Activated T-helper 2 cell treated with anti-CD3 and anti-CD28 coated beads, Interferon-gamma antibody, Interleukin-2, Interleukin-4, amounts not matched to agents 10 μg/mL and 5 μg/mL and 100 μg/mL, durations not matched to agents 14 hours and 24 hours and 36 hours (primary cell): Measurements from ENCODE around the gene ABCC4. TPM values are rescaled to one million over a fixed set of nuclear protein-coding genes. Genes with fewer than 3 reads are reported as not detected.

Source experiments
- DNase-seq: peaks from one replicate; pipeline ENCODE4 v3.0.0; 2021; ENCODE audit warnings: low spot score
- H3K27ac Mint-ChIP-seq: one replicate; pipeline ENCODE4 v1.8.0; 2021; ENCODE audit warnings: mixed read lengths
- H3K27me3 Mint-ChIP-seq: one replicate; pipeline ENCODE4 v1.8.0; 2021; ENCODE audit warnings: low read depth, mixed read lengths
- H3K36me3 Mint-ChIP-seq: one replicate; pipeline ENCODE4 v1.8.0; 2021; ENCODE audit warnings: low read depth, mixed read lengths
- H3K4me1 Mint-ChIP-seq: one replicate; pipeline ENCODE4 v1.8.0; 2021; ENCODE audit warnings: low read depth, mixed read lengths
- H3K4me3 Mint-ChIP-seq: one replicate; pipeline ENCODE4 v1.8.0; 2021; ENCODE audit warnings: low read depth, mild to moderate bottlenecking, moderate library complexity, mixed read lengths
- H3K9me3 Mint-ChIP-seq: one replicate; pipeline ENCODE4 v1.8.0; 2021; ENCODE audit warnings: mixed read lengths
- intact Hi-C: fragments of 100-400 bp; cut with micrococcal nuclease; formaldehyde crosslinking; loops from one replicate; pipeline ENCODE4 v1.15.1; 2023
- total RNA-seq: library from RNA; stranded (reverse); gene quantifications from 2 replicates; pipeline ENCODE4 v1.2.3, GENCODE V29; 2022

ABCC4 gene
- total RNA-seq, 1 donor from 2014 or later, result 19.6 TPM

DNA sequence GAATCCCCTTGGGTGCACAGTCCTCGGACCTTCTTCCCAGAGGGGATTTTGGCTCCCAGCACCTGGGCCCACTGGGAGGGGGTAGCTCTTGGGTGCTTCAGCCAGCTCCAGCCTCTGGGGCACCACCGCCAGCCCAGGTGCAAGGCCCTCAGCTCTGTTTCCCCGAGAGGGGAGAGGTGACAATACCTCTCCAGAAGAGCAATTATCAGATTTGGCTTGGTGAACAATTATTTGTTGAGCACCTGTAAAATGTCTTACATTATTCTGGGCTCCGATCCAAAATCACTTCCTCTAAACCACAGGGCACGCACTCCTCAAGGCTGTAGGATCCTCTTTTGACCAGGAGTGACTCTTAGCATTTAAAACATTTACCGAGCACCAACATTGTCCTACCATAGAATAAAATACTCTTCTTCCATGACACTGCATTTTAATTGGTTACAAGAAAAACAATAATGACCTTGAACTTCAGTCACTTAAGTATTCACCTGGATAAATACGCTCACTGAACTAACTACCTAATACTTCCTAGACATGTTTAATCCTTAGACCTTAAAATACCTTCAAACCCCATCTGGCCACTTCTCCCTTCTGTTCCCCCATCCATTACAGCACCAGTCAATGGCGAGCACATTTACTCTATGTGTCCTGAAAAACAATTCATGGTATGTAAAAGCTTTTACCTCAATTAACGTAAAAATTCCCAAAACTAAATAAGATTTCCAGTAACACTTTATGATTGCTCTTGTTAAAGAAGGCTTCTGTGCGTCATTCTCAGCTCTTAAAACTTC lies 54.8 kb downstream of the ABCC4 start:
- Mint-ChIP-seq H3K27ac (no peak overlapping the region), H3K9me3 (no peaks in the 10 kb centered on the region), H3K36me3 (peaks cover 14% of the 10 kb centered on the region), H3K4me1 (peaks cover 3% of the 10 kb centered on the region), H3K27me3 (no peaks in the 10 kb centered on the region), H3K4me3 (no peak overlapping the region)
- intact Hi-C loops, result no loop called here
- DNase-seq, result no peak

DNA sequence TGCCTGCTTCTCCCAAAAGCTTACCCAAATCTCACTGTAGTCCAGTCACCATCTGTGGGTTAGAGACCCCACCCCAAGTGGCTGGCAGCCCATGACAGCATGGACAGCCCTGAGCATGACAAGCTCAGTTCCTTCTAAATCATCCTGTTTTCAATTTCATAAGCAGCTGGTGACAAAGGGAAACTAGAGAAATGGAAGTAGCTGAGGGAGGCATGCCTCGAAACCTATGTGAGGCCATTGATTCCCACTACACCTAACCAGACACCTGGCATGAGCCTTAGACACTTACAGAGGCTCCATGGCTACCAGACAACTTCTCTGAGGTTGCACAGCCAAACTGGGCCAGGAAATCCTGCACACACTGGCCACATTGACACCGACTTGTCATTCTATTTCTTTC lies 56.2 kb downstream of the ABCC4 start:
- H3K9me3 Mint-ChIP-seq, result no peaks in the 10 kb centered on the region

DNA sequence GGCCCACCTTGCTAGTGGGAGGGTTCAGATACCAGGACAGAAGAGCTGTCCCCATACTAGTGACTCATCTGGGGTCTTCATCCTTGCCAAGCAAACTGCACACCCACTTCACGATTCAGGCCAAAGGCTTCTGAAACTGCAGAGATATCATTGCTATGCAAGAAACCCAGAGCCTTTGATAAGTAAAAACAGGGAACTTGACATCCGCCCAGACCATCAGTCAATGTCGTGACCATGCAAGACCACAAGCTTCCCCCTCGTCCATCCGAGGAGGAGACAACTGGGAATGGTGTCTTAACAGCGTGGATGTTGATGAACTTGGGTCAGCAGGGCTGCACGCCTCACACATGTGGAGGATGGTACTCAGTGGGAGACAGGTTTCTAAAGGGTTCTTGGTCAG lies 58.0 kb downstream of the ABCC4 start:
- no peak for DNase-seq
- H3K27me3 Mint-ChIP-seq, result no peaks in the 10 kb centered on the region
- H3K27ac Mint-ChIP-seq, result no peak overlapping the region
- H3K4me3 Mint-ChIP-seq, result no peak overlapping the region
- intact Hi-C loops, result no loop called here
- H3K9me3 Mint-ChIP-seq, result no peaks in the 10 kb centered on the region
- H3K4me1 Mint-ChIP-seq, result no peaks in the 10 kb centered on the region
- peaks cover 14% of the 10 kb centered on the region for H3K36me3 Mint-ChIP-seq

More for the DNA sequence above, 56.2 kb downstream of the ABCC4 start:
- Mint-ChIP-seq H3K4me3 (no peak overlapping the region), H3K27me3 (no peaks in the 10 kb centered on the region), H3K36me3 (peaks cover 14% of the 10 kb centered on the region), H3K4me1 (no peaks in the 10 kb centered on the region), H3K27ac (no peak overlapping the region)
- no peak for DNase-seq
- intact Hi-C loops, result no loop called here

DNA sequence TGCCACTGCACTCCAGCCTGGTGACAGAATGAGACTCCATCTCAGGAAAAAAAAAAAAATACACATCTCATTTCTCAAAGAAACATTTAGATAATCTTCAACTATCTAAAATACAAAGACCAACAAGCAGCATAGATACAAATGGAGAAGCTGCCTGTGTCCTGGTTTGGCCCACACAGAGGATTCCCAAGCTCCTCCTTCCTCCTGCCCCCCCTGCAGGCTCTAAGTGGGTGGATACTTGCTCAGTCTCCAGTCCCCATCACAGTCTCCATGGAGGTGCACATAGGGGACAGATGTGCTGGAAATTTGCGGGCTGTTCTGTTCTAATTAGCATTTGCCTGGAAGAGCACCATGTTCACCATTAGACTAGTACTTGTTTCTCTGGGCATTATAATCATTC lies 59.9 kb downstream of the ABCC4 start:
- H3K4me1 Mint-ChIP-seq, result no peaks in the 10 kb centered on the region
- H3K27ac Mint-ChIP-seq, result no peak overlapping the region
- intact Hi-C loops, result no loop called here
- peaks cover 8% of the 10 kb centered on the region for H3K36me3 Mint-ChIP-seq
- DNase-seq, result no peak
- no peak overlapping the region for H3K4me3 Mint-ChIP-seq
- H3K9me3 Mint-ChIP-seq, result no peaks in the 10 kb centered on the region
- no peaks in the 10 kb centered on the region for H3K27me3 Mint-ChIP-seq

DNA sequence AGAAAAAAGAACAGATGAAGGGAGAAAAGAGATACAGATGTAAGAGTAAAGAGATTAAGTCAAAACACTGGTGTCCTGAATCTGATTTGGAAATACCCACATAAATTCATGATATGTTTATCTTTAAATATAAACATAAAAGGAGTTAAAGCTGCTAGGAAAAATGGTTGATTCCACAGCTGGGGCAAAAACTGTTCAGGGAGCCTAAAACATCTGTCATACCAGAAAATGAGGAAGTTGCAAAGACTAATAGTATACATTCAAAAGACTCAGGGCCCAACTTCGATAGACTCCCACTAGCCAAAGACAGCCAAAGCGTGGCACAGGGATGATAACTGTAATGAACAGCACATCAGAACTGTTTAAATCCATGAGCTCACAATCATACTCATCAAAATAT lies 62.0 kb downstream of the ABCC4 start:
- H3K4me1 Mint-ChIP-seq, result peaks cover 2% of the 10 kb centered on the region
- intact Hi-C loops, result no loop called here
- no peak overlapping the region for H3K4me3 Mint-ChIP-seq
- no peaks in the 10 kb centered on the region for H3K9me3 Mint-ChIP-seq
- H3K27ac Mint-ChIP-seq, result no peak overlapping the region
- no peak for DNase-seq
- H3K27me3 Mint-ChIP-seq, result no peaks in the 10 kb centered on the region
- H3K36me3 Mint-ChIP-seq, result no peaks in the 10 kb centered on the region

DNA sequence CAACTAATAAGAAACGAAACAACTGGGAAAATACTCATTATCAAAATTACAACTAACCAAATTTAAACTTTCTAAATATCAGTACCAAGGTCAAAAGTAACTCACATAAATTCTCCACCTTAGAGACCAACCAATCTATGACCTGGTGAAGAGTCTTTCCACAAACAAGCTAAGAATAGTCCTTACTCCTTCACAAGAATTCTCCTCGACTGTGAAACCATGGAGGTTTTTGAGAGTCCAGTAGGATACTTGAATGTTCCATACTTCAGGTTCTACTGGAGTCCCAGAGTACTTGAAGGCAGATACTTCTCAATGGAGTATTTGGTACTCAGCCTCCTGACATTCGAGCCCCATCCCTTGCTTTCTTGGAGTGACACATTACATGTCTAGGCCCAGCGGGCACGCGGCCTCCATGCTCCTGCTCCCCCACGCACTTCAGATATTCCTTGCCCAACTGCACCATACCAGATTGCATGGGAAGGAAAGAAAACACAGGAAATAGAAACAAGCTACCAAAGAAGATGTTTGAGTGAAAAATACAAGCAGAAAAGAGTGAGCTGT lies 63.9 kb downstream of the ABCC4 start:
- no peak overlapping the region for H3K27ac Mint-ChIP-seq
- no peaks in the 10 kb centered on the region for H3K9me3 Mint-ChIP-seq
- intact Hi-C loops, result no loop called here
- no peaks in the 10 kb centered on the region for H3K27me3 Mint-ChIP-seq
- no peaks in the 10 kb centered on the region for H3K36me3 Mint-ChIP-seq
- DNase-seq, result no peak
- H3K4me3 Mint-ChIP-seq, result no peak overlapping the region
- peaks cover 2% of the 10 kb centered on the region for H3K4me1 Mint-ChIP-seq

DNA sequence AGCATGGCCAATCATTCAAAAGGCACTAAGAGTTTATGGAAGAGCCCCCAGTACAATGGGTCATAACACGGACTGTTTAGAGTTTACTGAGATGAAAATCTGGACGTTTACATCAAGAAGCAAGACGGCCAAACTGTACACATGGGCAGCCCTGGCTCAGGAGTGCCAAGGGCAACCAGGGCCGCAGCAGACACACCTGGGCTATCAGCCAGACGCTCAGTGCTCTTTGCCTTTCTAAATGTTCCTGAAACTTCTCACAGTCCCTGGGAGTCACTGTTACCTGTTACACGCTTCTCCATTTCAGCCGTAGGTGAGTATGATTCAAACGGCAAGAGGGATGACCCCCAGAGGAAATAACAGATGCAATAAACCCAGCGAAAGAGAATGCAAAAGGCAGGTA lies 64.5 kb downstream of the ABCC4 start:
- Mint-ChIP-seq H3K4me1 (peaks cover 2% of the 10 kb centered on the region), H3K27me3 (no peaks in the 10 kb centered on the region), H3K36me3 (no peaks in the 10 kb centered on the region), H3K9me3 (no peaks in the 10 kb centered on the region), H3K27ac (no peak overlapping the region), H3K4me3 (no peak overlapping the region)
- DNase-seq, result no peak
- intact Hi-C loops, result no loop called here

DNA sequence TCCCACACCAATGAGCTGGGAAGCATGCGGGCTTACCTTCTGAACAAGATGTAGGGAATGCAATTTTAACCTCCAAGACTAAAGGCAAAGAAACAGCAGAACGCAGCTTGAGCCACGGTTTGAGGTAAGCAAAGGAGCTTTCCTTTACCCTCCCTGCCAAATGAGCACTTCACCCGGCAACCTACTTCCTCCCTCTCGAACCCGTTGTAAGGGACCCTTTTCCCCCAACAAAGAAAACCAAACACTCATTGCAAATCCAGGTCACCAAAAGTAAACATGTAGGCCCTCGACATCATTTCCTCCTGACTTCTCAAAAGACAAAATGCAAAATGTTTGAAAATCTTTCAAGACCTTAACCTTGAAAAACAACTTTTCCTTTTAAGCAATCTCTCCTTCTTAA lies 65.3 kb downstream of the ABCC4 start:
- Mint-ChIP-seq H3K4me3 (no peak overlapping the region), H3K36me3 (no peaks in the 10 kb centered on the region), H3K27me3 (no peaks in the 10 kb centered on the region), H3K4me1 (peaks cover 2% of the 10 kb centered on the region), H3K27ac (no peak overlapping the region), H3K9me3 (no peaks in the 10 kb centered on the region)
- intact Hi-C loops, result no loop called here
- DNase-seq, result no peak

DNA sequence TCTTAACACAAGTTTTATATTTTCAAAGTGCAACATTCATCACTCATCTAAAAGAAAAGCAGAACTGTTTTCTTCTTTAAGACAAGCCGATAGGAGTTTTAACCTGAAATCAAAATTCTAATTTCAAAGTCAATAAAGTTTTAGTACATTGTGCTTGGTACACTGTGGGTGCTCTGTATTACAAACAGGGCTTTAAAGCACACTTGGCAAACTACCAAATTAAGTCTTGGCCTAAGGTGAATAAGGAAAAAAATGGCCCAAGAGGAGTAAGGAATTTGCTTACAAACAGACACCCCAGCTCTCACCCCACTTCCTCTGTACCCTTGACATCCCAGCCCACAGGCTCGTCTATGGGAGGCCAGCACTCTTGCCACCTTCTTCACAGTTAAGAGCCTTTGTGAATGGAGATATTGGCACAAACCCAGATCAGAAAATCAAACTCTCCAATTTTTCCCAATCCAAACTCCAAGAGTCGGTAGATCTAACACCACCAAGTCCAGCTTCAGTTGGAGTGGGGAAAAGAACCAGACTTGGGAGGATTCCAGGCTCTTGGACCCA lies 66.0 kb downstream of the ABCC4 start:
- intact Hi-C loops, result no loop called here
- Mint-ChIP-seq H3K36me3 (no peaks in the 10 kb centered on the region), H3K9me3 (no peaks in the 10 kb centered on the region), H3K4me1 (peaks cover 2% of the 10 kb centered on the region), H3K4me3 (no peak overlapping the region), H3K27me3 (no peaks in the 10 kb centered on the region), H3K27ac (no peak overlapping the region)
- no peak for DNase-seq

DNA sequence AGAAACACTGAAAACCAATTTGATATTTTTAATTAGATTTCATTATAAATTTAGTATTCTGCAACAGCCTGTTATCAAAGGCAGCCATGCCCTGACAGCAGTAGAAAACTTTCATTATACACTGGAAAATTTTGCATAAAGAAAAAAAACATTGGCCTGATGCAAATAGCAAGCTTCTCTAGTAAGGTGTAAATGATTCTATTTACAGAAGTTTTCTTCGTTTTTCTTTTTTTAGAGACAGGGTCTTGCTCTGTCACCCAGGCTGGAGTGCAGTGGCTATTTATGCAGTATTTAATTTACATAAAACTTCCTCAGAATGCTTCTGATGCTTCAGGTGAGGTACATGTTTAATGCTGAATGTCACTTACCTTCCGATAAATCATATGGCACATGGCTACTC lies 67.0 kb downstream of the ABCC4 start:
- no peaks in the 10 kb centered on the region for H3K36me3 Mint-ChIP-seq
- H3K27me3 Mint-ChIP-seq, result no peaks in the 10 kb centered on the region
- peaks cover 2% of the 10 kb centered on the region for H3K4me1 Mint-ChIP-seq
- no peaks in the 10 kb centered on the region for H3K9me3 Mint-ChIP-seq
- no peak overlapping the region for H3K27ac Mint-ChIP-seq
- H3K4me3 Mint-ChIP-seq, result no peak overlapping the region
- no peak for DNase-seq
- intact Hi-C loops, result no loop called here

DNA sequence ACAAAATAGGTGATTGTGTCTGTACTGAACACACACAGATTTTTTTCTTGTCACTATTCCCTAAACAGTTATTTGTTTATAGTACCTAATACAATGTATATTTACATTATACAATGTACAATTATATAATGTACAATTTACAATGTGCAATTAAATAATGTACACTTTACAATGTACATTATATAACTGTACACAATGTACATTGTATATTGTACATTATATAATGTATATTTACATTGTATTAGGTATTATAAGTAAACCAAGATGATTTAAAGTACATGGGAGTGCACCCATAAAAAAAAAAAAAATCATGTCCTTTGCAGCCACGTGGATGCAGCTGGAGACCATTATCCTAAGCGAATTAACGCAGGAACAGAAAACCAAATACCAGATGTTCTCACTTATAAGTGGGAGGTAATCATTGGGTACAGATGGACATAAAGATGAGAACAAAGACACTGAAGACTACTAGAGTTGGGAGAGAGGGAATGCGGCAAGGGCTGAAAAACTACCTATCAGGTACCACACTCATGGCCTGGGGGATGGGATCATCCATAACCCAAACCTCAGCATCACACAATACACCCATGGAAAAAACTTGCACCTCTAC lies 68.1 kb downstream of the ABCC4 start:
- Mint-ChIP-seq H3K27ac (no peak overlapping the region), H3K9me3 (no peaks in the 10 kb centered on the region), H3K27me3 (no peaks in the 10 kb centered on the region), H3K4me3 (no peak overlapping the region), H3K36me3 (peaks cover 2% of the 10 kb centered on the region), H3K4me1 (peaks cover 4% of the 10 kb centered on the region)
- intact Hi-C loops, result no loop called here
- DNase-seq, result no peak

DNA sequence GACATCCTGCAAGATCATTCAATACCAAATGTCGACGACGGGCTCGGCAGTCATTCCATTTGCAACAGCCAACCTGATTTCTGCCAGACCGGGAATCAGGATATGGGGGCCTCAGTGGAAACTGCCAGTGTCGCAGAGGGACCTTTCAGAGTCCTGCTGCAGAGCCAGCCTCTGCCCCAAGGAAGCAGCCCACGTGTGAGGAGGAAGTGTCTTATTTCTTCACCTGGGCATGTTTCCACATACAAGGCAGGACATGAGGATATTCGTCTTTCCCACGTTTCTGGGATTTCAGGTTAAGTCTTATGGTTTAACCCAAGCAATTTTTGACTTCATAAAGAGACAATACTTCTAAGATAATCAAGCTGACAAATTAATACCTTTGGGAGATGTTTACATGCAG lies 69.9 kb downstream of the ABCC4 start:
- peaks cover 16% of the 10 kb centered on the region for H3K4me1 Mint-ChIP-seq
- no peaks in the 10 kb centered on the region for H3K9me3 Mint-ChIP-seq
- H3K27ac Mint-ChIP-seq, result no peak overlapping the region
- intact Hi-C loops, result no loop called here
- DNase-seq, result no peak
- H3K36me3 Mint-ChIP-seq, result peaks cover 3% of the 10 kb centered on the region
- H3K4me3 Mint-ChIP-seq, result no peak overlapping the region
- H3K27me3 Mint-ChIP-seq, result no peaks in the 10 kb centered on the region

DNA sequence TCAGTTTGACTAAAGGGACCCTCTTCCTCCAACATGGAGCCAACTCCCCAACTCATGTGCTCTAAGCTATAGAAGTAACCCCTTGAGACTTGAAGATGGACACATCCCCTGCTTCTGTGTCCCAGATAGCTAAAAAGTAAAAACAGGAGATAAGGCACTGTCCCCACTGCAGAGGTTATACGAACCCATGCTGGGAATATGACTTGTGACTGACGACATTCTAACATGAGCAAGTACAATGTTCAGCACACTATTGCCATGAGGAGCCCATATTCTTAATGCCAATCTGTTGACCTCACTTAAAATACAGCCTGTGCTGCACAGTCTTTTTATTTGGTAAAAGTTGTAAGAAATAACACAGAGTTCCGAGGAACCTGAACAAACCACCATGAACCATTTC lies 71.4 kb downstream of the ABCC4 start:
- Mint-ChIP-seq H3K9me3 (no peaks in the 10 kb centered on the region), H3K4me3 (no peak overlapping the region), H3K27me3 (no peaks in the 10 kb centered on the region), H3K36me3 (peaks cover 3% of the 10 kb centered on the region), H3K27ac (no peak overlapping the region), H3K4me1 (peaks cover 15% of the 10 kb centered on the region)
- DNase-seq, result no peak
- intact Hi-C loops, result no loop called here
